ENCODE results near the gene ALDOC.

DNA sequence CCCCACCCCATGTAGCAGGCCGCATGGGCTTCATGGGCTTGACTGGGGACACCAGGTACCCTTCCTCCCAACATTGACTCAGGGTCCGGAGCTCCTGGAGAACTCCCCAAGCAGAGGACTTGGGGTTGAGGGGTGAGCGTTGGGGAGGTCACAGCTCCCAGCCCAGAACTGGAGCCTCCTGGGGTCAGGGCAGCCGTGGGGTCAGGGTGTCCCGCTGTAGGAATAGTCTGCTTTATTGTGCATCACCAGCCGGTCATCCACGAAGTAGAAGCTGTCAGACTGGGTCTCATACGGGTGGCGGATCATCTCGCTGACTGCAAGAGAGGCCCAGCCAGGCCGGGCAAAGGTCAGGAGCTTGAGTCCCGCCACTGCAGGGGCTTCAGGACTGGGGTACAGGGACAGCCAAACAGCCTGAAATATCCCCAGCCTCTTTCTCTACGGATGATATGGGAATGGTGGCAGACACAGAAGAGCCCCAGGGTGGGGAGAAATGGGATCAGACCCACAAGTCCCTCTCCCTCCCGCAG, 29.5 kb downstream of the ALDOC start:
- no peak for TF ChIP-seq CTCF (IDR thresholded peaks at IDR 0.05)
- TF ChIP-seq POLR2A (IDR thresholded peaks at IDR 0.05), result no peak

Data from uterus (tissue), 2 donors.